Measurements from ENCODE around the gene MARK1.

DNA sequence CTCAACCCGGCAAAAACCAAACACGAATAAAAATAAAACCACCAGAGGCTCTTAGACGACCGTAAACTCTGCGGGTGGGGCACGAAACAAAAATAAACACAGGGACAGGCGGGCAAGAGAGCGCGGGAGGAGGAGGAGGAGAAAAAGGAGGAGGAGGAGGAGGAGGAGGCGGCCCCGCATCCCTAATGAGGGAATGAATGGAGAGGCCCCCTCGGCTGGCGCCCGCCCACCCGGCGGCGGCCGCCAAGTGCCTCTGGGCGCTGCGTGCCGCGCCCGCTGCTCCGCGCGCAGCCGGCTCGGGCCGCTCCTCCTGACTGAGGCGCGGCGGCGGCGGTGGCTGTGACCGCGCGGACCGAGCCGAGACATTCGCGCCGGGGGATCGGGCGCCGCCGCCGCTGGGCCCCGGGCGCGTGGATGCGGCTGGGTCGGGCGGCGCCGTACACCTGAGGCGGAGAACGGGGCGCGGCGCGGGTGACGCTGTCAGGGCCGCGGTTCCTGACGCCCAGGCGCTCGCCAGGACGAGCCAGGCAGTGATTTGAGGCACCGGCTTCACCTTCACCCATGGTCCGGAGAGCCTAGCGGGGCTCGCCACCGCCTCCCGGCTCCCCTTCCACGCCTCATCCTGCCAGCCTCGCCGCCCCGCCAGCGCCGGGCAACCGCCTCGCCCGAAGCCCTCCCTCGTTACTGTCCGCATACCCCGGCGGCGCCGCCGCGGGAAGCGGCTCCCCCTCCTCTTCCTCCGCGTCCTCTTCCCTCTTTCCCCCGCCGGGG is at the start of gene MARK1:
- TF ChIP-seq ZNF274 (IDR thresholded peaks at IDR 0.05; ENCODE audit: low read depth, low read length) = no peak
- TF ChIP-seq YY1 (IDR thresholded peaks at IDR 0.05; ENCODE audit: insufficient read depth, insufficient read length) = no peak
